GM23338 (cell line): ENCODE results near the gene STX1B. TPM values are rescaled to one million over a fixed set of nuclear protein-coding genes. Genes with fewer than 3 reads are reported as not detected.

Experiments used
- ATAC-seq: fragments of 200-7000 bp; cut with Tn5 transposase; 3 replicates; pipeline ENCODE4 v1.9.1; 2020
- DNase-seq: peaks from one replicate; pipeline ENCODE4 v3.0.0-alpha.2; 2015; ENCODE audit warnings: low spot score
- H2AFZ ChIP-seq: fragments of 200-600 bp; sonication (generic); 2 replicates; pipeline ENCODE4 v1.8.0; 2016; ENCODE audit warnings: antibody characterized with exemption, mild to moderate bottlenecking, moderate library complexity
- H3F3A ChIP-seq: fragments of 200-600 bp; sonication (generic); replicated peaks from 2 replicates; pipeline ENCODE4 v1.8.0; 2017; ENCODE audit warnings: antibody characterized with exemption, mixed run types, low read depth
- H3K27ac ChIP-seq: fragments of 200-600 bp; sonication (generic); 2 replicates; pipeline ENCODE4 v1.6.1; 2016; ENCODE audit warnings: low read depth
- H3K27me3 ChIP-seq: fragments of 200-600 bp; sonication (generic); 2 replicates; pipeline ENCODE4 v1.8.0; 2016; ENCODE audit warnings: mild to moderate bottlenecking, mixed run types, moderate library complexity; ENCODE audit not compliant: insufficient read depth
- H3K36me3 ChIP-seq: fragments of 200-600 bp; sonication (generic); 2 replicates; pipeline ENCODE4 v1.8.0; 2016; ENCODE audit warnings: mild to moderate bottlenecking; ENCODE audit not compliant: insufficient read depth
- H3K4me1 ChIP-seq: fragments of 200-600 bp; sonication (generic); 2 replicates; pipeline ENCODE4 v1.8.0; 2016; ENCODE audit warnings: mild to moderate bottlenecking, moderate library complexity; ENCODE audit not compliant: insufficient read depth
- H3K4me2 ChIP-seq: fragments of 200-600 bp; sonication (generic); 2 replicates; pipeline ENCODE4 v1.7.1; 2017; ENCODE audit warnings: mixed run types
- H3K4me3 ChIP-seq: fragments of 200-600 bp; sonication (generic); 2 replicates; pipeline ENCODE4 v1.6.1; 2016; ENCODE audit warnings: mixed run types
- H3K79me2 ChIP-seq: fragments of 200-600 bp; sonication (generic); replicated peaks from 2 replicates; pipeline ENCODE4 v1.8.0; 2017; ENCODE audit warnings: mild to moderate bottlenecking; ENCODE audit not compliant: insufficient read depth
- H3K9me2 ChIP-seq: fragments of 200-600 bp; sonication (generic); 2 replicates; pipeline ENCODE4 v1.8.0; 2017; ENCODE audit not compliant: insufficient read depth
- H4K20me1 ChIP-seq: fragments of 200-600 bp; sonication (generic); replicated peaks from 2 replicates; pipeline ENCODE4 v1.8.0; 2017; ENCODE audit warnings: mild to moderate bottlenecking; ENCODE audit not compliant: insufficient read depth
- H3K27ac Mint-ChIP-seq: 2 replicates; pipeline ENCODE4 v1.8.0; 2020; ENCODE audit warnings: inconsistent platforms, mild to moderate bottlenecking, moderate library complexity, mixed read lengths
- H3K27me3 Mint-ChIP-seq: 3 replicates; pipeline ENCODE4 v1.8.0; 2022; ENCODE audit warnings: low read depth, mild to moderate bottlenecking, moderate library complexity, mixed read lengths, inconsistent platforms; ENCODE audit not compliant: insufficient read depth, poor library complexity
- H3K36me3 Mint-ChIP-seq: 3 replicates; pipeline ENCODE4 v1.8.0; 2021; ENCODE audit warnings: low read depth, mild to moderate bottlenecking, inconsistent platforms, moderate library complexity, mixed read lengths
- H3K4me1 Mint-ChIP-seq: 3 replicates; pipeline ENCODE4 v1.8.0; 2020; ENCODE audit warnings: mild to moderate bottlenecking, inconsistent platforms, mixed read lengths
- H3K4me3 Mint-ChIP-seq: 3 replicates; pipeline ENCODE4 v1.8.0; 2021; ENCODE audit warnings: moderate library complexity, mild to moderate bottlenecking, inconsistent platforms, mixed read lengths
- H3K9me3 Mint-ChIP-seq: 3 replicates; pipeline ENCODE4 v1.8.0; 2020; ENCODE audit warnings: moderate library complexity, mild to moderate bottlenecking, inconsistent platforms, mixed read lengths
- CREB1 ChIP-seq: fragments of 250-450 bp; sonication (Bioruptor Pico); IDR thresholded peaks from 2 replicates; pipeline ENCODE4 v1.5.0; 2020; ENCODE audit warnings: low read depth, mild to moderate bottlenecking, moderate library complexity
- EZH2 ChIP-seq: fragments of 200-600 bp; sonication (generic); IDR thresholded peaks from one replicate; pipeline ENCODE4 v1.8.0; 2017; ENCODE audit warnings: antibody characterized with exemption, mild to moderate bottlenecking, low read depth; ENCODE audit not compliant: unreplicated experiment
- EZH2phosphoT487 ChIP-seq: fragments of 200-600 bp; sonication (generic); IDR thresholded peaks from one replicate; pipeline ENCODE4 v1.8.1; 2018; ENCODE audit warnings: antibody characterized with exemption; ENCODE audit not compliant: unreplicated experiment
- JUNB ChIP-seq: IDR thresholded peaks from one replicate; pipeline ENCODE4 v1.6.1; 2016; ENCODE audit warnings: antibody characterized with exemption; ENCODE audit not compliant: unreplicated experiment
- NANOG ChIP-seq: IDR thresholded peaks from 2 replicates; pipeline ENCODE4 v1.6.1; 2016; ENCODE audit warnings: antibody characterized with exemption, borderline replicate concordance
- POLR2AphosphoS5 ChIP-seq: IDR thresholded peaks from 2 replicates; pipeline ENCODE4 v1.6.1; 2016; ENCODE audit warnings: antibody characterized with exemption, low read depth
- REST ChIP-seq: IDR thresholded peaks from one replicate; pipeline ENCODE4 v1.6.1; 2018; ENCODE audit warnings: antibody characterized with exemption; ENCODE audit not compliant: unreplicated experiment
- ZNF114 ChIP-seq: fragments of 250-450 bp; sonication (Bioruptor Pico); IDR thresholded peaks from 2 replicates; pipeline ENCODE4 v1.5.0; 2020; ENCODE audit warnings: mild to moderate bottlenecking, moderate library complexity
- ZNF331 ChIP-seq: fragments of 250-450 bp; sonication (Bioruptor Pico); IDR thresholded peaks from 2 replicates; pipeline ENCODE4 v1.5.0; 2020; ENCODE audit warnings: low read depth, mild to moderate bottlenecking, moderate library complexity
- ZNF462 ChIP-seq: fragments of 250-450 bp; sonication (Bioruptor Pico); IDR thresholded peaks from 2 replicates; pipeline ENCODE4 v1.5.0; 2020; ENCODE audit warnings: mild to moderate bottlenecking, moderate library complexity
- polyA plus RNA-seq: library from polyadenylated mRNA; unstranded; fragments of >200 nt; fragmentation: Nextera tagmentation; extraction: Ambion mirVana; gene quantifications from 2 replicates; pipeline ENCODE4 v1.2.1, GENCODE V29; 2016
- total RNA-seq: library from RNA; depleted of rRNA; stranded (reverse); fragments of >200 nt; shearing (Covaris generic); gene quantifications from 2 replicates; pipeline ENCODE4 v1.2.3, GENCODE V29; 2014
- TF ChIP-seq, protein P1 (sequence below): IDR thresholded peaks from 2 replicates; pipeline ENCODE4 v1.6.1; 2016; ENCODE audit warnings: antibody characterized with exemption
- TF ChIP-seq, protein P2 (sequence below), 2 experiments: fragments of 200-600 bp in 1 of 2; sonication (generic) in 1 of 2; conservative IDR thresholded peaks; 2 replicates each; pipeline versions ENCODE4 v1.5.1 to v1.6.1; 2016 to 2017; ENCODE audit warnings: antibody characterized with exemption in 2 of 2, low read depth in 2 of 2, mild to moderate bottlenecking in 2 of 2, moderate library complexity in 1 of 2

STX1B gene
- total and polyA plus RNA-seq, 2 experiments from 2014 or later = 1.7 to 9.5 TPM

- no peaks in the 10 kb centered on the region for H3K4me1 ChIP-seq
- DNase-seq (no peak), ATAC-seq (no peak)
- H3K27ac Mint-ChIP-seq = no peak overlapping the region
- peaks cover 2% of the 10 kb centered on the region; the same call in 1 of the 3 replicates for H3K9me3 Mint-ChIP-seq
- H3K9me2 ChIP-seq = no peaks in the 10 kb centered on the region
- H3K27me3 ChIP-seq = no peaks in the 10 kb centered on the region
- H2AFZ ChIP-seq = no peak overlapping the region
- peaks cover 2% of the 10 kb centered on the region; the same call in 2 of the 3 replicates for H3K4me1 Mint-ChIP-seq
- peaks cover 10% of the 10 kb centered on the region for H3F3A ChIP-seq
- peaks cover 9% of the 10 kb centered on the region; the same call in 1 of the 2 replicates for H3K36me3 ChIP-seq
- H3K36me3 Mint-ChIP-seq = peaks cover 54% of the 10 kb centered on the region
- H3K4me3 Mint-ChIP-seq = no peak overlapping the region
- H3K27ac ChIP-seq = no peak overlapping the region
- H4K20me1 ChIP-seq = peaks cover 16% of the 10 kb centered on the region
- H3K79me2 ChIP-seq = no peaks in the 10 kb centered on the region
- peaks cover 16% of the 10 kb centered on the region for H3K27me3 Mint-ChIP-seq
- no peak overlapping the region for H3K4me2 ChIP-seq
- no peak for TF ChIP-seq ZNF114 (CRISPR knock-in tag)
- TF ChIP-seq CREB1 = no peak
- no peak for TF ChIP-seq ZNF331 (CRISPR knock-in tag)
- TF ChIP-seq POLR2AphosphoS5 = no peak
- no peak for TF ChIP-seq REST
- TF ChIP-seq EZH2phosphoT487 = no peak
- no peak for TF ChIP-seq NANOG
- no peak for TF ChIP-seq EZH2
- TF ChIP-seq JUNB = no peak
- TF ChIP-seq ZNF462 (CRISPR knock-in tag) = no peak
- TF ChIP-seq, protein P1, sequence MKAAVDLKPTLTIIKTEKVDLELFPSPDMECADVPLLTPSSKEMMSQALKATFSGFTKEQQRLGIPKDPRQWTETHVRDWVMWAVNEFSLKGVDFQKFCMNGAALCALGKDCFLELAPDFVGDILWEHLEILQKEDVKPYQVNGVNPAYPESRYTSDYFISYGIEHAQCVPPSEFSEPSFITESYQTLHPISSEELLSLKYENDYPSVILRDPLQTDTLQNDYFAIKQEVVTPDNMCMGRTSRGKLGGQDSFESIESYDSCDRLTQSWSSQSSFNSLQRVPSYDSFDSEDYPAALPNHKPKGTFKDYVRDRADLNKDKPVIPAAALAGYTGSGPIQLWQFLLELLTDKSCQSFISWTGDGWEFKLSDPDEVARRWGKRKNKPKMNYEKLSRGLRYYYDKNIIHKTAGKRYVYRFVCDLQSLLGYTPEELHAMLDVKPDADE = no peak
- TF ChIP-seq, protein P2, sequence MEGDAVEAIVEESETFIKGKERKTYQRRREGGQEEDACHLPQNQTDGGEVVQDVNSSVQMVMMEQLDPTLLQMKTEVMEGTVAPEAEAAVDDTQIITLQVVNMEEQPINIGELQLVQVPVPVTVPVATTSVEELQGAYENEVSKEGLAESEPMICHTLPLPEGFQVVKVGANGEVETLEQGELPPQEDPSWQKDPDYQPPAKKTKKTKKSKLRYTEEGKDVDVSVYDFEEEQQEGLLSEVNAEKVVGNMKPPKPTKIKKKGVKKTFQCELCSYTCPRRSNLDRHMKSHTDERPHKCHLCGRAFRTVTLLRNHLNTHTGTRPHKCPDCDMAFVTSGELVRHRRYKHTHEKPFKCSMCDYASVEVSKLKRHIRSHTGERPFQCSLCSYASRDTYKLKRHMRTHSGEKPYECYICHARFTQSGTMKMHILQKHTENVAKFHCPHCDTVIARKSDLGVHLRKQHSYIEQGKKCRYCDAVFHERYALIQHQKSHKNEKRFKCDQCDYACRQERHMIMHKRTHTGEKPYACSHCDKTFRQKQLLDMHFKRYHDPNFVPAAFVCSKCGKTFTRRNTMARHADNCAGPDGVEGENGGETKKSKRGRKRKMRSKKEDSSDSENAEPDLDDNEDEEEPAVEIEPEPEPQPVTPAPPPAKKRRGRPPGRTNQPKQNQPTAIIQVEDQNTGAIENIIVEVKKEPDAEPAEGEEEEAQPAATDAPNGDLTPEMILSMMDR (conservative IDR thresholded peaks at IDR 0.05; ENCODE audit: low read depth in 2 of 2) = no peak
- H3K4me3 ChIP-seq = no peak overlapping the region
Measured at GRCh38 chr16:30980434-30980833, 30.0 kb downstream of the STX1B start.
